NB4 (cell line): ENCODE data around the gene PARL.

Source experiments
- DNase-seq: peaks from one replicate; pipeline ENCODE4 v3.0.0; 2010; ENCODE audit warnings: low read depth
- H3K4me3 ChIP-seq: one replicate; pipeline ENCODE4 v1.5.1; 2011; ENCODE audit warnings: mild to moderate bottlenecking, low read depth, low read length, moderate library complexity
- CTCF ChIP-seq: IDR thresholded peaks from one replicate; pipeline ENCODE4 v1.5.1; 2012; ENCODE audit warnings: low read depth, low read length
- MAX ChIP-seq: IDR thresholded peaks from 2 replicates; pipeline ENCODE4 v1.6.1; 2011; ENCODE audit warnings: low read depth, low read length
- MYC ChIP-seq: IDR thresholded peaks from 2 replicates; pipeline ENCODE4 v1.6.1; 2011; ENCODE audit warnings: low read depth, low read length
- POLR2A ChIP-seq: IDR thresholded peaks from 2 replicates; pipeline ENCODE4 v1.6.1; 2011; ENCODE audit warnings: mild to moderate bottlenecking; ENCODE audit not compliant: insufficient read length; ENCODE audit errors: extremely low read depth

The PARL gene

GRCh38 chr3:183781246-183781645 is 103.4 kb downstream of the PARL start:
- DNase-seq: no peak

GRCh38 chr3:183779896-183780465 is 104.7 kb downstream of the PARL start:
- no peak overlapping the region for H3K4me3 ChIP-seq
- peak; percentile 56 for DNase-seq
- no peak for TF ChIP-seq MAX
- no peak for TF ChIP-seq MYC
- no peak for TF ChIP-seq POLR2A
- no peak for TF ChIP-seq CTCF

More at GRCh38 chr3:183781246-183781645, 103.4 kb downstream of the PARL start:
- TF ChIP-seq MYC: no peak
- no peak for TF ChIP-seq MAX
- no peak for TF ChIP-seq CTCF
- no peak for TF ChIP-seq POLR2A
- no peak overlapping the region for H3K4me3 ChIP-seq
